H1 (cell line): ENCODE results near the gene PI4KA. TPM values are rescaled to one million over a fixed set of nuclear protein-coding genes. Genes with fewer than 3 reads are reported as not detected.

Source experiments
- CBX5 ChIP-seq: fragments of 300-800, 300-1000 bp; sonication (generic); IDR thresholded peaks from 2 replicates; pipeline ENCODE4 v1.7.1; 2016; ENCODE audit warnings: antibody characterized with exemption, low read length, low read depth
- SUZ12 ChIP-seq: fragments of 200-600 bp; sonication (generic); IDR thresholded peaks from 2 replicates; pipeline ENCODE4 v1.6.1; 2012; ENCODE audit warnings: mild to moderate bottlenecking, inconsistent platforms, low read length, moderate library complexity, mixed read lengths
- polyA plus RNA-seq, 7 experiments: library from polyadenylated mRNA; depleted of rRNA in 3 of 7; stranded (reverse) in 5 of 7; unstranded in 2 of 7; fragments of >200 nt in 5 of 7; fragments of 200-250 nt in 2 of 7; gene quantifications; 1 replicate in 5 of 7; 2 replicates in 1 of 7; 4 replicates in 1 of 7; pipeline versions ENCODE4 v1.2.1 to v1.2.3, GENCODE V29; 2011 to 2013; ENCODE audit warnings: missing spikeins in 2 of 7, mixed read lengths in 2 of 7
- total RNA-seq: library from RNA; stranded (reverse); fragmentation: NEBNext Ultra II Directional; extraction: Animal tissue kit (Norgen Biotek cat#: 25700); gene quantifications from 2 replicates; pipeline ENCODE4 v1.2.1, GENCODE V29; 2021

PI4KA gene
- total and polyA plus RNA-seq, 2 of the 8 experiments (the other 6 are each of a cell fraction or from before 2014, with no cell fraction given) = 22.5 to 37.7 TPM

DNA sequence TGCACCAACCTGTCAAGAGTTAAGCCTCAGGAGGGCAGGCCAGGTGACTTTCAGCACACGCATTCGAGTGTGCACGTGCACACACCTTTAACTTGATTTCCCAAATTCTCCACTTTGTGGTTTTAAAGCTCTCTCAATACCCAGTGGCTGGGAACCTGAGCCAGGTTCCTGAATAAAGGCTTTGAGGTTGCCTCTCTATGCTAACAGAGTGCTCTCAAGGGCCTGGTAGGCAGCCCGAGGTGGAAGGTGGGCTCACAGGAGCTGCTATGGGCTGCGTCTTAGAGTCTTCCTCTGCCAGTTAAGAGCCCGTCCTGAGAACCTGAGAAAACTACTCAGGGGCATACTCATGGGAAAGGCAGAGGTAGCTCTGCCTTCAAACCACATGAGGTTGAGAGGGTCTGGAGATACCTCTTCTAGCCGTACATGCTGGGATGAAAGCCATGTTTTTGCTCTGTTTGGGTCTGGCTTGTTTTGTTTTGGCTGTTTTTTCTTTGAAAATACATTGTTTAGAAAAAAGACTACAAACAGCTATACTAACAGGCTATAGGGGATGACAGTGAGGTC, 96.3 kb downstream of the PI4KA start (continued):
- no peak for TF ChIP-seq CBX5
- no peak for TF ChIP-seq SUZ12
